NOMO-1 (cell line): ENCODE results near the gene CDS1.
"Not testable (repeated sequence)": the region's sequence is repeated elsewhere in the genome, so short reads cannot be mapped to it uniquely, and the experiment has no call there.

Experiments used
- DNase-seq, 2 experiments: peaks; one replicate each; lab custom pipeline; 2025; ENCODE audit not compliant: unreplicated experiment in 2 of 2; lab: John Stamatoyannopoulos, UW

The CDS1 gene

GRCh38 chr4:84669201-84669600 is 86.3 kb downstream of the CDS1 start:
- DNase-seq = no peak

DNA sequence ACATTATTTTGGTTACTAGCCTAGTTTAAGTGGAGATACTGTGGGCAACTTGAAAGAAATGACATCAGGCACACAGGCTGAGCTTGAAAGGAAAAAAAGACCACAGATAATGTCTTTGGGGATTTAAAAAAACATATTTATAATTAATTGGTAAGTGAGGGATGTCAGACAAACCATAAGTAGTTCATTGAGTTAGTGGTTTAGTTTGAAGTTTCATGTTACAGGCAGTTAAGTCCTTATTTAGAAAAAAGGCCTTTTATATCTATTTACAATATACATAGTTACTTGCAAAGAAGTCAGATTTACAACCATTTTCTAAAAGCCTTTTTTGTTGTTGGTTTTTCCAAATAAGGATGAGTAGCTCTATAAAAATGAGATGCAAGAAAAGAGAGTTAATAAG is 89.2 kb downstream of the CDS1 start:
- DNase-seq = no peak

- DNase-seq = no peak
Measured at GRCh38 chr4:84673475-84674240, 90.7 kb downstream of the CDS1 start.

DNA sequence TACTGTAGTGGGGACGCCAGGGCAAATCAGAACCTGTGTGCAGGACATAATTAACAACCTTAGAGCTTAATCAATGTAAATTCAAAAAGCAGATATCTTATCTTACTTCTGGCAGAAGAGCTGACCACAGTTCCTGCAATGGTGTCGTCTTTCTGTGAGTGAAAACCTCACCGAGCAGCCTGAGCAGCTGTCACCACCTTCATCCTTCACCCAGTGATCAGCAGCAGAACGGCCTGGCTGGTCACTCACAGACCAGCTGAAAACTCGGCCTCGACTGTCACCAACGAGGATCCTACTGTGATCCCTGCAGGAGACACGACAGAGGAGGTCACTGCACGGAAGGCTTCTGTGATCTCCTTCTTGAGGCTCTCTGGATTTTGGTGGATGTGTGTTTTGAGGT is 94.2 kb downstream of the CDS1 start:
- no peak for DNase-seq

DNA sequence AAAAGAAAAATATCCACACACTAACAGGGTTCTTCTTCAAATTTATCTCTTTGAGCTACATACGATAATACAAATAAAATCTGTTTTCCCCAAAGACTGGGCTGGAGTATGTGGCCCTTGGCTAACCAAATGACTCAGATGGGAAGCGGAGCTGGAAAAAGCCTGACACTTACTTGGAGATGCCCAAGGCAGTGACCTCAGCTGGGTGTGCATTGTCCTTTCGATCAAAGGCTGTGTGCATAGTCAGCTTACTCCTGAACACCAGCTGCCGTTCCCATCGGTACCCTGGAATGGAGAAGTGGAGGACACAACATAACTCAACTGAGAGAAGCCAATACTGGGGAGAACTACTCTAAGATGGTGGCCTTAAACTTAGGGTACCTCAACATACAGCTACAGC is 95.1 kb downstream of the CDS1 start:
- DNase-seq = no peak

DNA sequence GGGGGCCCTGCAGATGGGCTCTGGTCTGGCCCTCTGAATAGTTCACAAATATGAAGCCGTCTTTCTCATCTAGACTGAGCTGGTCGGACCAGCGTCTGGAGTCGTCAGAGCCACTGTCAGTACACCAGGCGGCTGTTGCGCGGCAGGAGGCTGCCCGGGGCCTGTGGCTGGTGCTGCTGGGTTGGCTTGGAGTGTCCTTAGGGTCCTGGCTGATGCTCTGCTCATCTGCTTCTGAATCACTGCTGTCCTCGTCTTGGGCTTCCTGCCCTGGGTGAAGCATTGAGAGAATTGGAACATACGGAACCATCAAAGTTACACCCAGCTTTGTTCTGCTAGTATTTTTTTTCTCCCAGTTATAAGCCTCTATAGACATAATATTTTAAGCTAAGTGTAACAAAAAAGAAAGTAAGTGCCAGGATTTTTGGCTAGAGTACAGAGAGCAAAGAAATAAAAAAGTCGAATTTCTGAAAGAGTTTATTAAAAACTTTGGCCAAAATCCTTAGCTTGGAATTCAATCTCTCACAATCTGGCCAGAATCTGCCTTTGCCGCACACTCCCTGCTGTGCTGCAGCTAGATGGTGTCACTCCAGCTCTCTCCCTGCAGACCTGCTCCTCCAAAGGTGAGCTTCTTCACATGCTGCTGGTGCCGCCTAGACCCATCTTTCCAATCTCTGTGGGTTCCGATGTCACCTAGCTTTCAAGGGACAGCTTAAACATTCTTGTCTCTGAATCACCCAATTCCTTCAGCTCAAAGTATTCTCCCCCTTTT is 96.2 kb downstream of the CDS1 start:
- no peak for DNase-seq

DNA sequence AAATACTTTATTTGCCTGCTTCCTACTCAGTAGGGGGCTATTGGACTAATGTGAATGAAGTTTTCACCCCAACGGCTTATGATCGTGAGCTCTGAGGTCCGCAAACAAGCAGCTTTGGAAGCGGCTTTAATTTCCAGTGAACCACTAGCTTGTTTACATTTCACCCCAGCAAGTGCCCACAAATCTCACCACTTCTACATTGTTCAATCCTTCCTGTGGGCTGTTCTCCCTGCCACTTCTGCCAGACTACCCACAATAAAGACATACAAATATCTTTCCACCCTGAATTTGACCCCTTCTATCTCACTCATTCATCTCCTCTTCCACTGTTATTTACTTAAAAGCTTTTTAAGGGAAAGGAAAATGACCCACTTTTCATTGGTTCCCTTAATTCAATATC is 98.0 kb downstream of the CDS1 start:
- no peak for DNase-seq

GRCh38 chr4:84681486-84682274 is 98.8 kb downstream of the CDS1 start:
- peak in 1 of 2 experiments; percentile 26 for DNase-seq

- not testable (repeated sequence) for DNase-seq
Measured at GRCh38 chr4:84682661-84683060, 99.7 kb downstream of the CDS1 start.

- no peak for DNase-seq
Measured at GRCh38 chr4:84683064-84683850, 100.3 kb downstream of the CDS1 start.

DNA sequence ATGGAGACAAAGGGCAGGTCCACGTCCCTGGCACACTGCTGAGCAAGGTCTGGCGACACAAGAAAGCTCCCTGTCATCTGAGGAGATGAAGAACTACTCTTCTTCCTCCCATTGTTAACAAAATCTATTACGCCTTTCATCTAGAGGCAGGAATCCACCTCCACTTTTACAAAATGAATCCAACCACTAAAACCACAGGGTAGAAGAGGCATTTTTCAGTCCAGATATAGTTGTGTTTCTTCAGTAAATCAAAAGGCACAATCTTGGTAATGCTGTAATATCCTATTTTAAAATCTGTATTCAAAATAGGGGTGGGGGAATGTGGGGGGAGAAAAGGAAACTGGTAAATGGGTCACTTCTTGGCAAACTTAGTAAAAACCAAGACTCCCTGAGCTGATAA is 101.4 kb downstream of the CDS1 start:
- DNase-seq = no peak

DNA sequence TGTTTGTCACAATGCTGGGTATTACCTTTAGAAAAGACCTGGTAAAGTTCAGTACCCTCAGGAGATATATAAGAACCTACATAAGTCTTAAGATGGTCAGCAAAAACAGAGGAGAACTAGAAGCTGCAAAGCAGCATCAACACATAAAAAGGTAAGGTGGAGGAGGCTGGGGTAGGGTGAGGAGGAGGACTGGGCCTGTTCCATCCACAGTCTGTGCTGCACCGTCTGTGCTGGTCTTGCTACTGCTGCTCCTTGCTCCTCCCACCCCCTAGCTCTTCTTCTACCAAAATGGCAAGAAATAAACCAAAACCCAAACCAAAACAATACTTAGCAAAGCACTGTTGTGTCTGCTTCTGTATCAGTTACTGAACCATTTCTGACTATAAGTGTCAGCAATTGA is 102.2 kb downstream of the CDS1 start:
- no peak for DNase-seq

DNA sequence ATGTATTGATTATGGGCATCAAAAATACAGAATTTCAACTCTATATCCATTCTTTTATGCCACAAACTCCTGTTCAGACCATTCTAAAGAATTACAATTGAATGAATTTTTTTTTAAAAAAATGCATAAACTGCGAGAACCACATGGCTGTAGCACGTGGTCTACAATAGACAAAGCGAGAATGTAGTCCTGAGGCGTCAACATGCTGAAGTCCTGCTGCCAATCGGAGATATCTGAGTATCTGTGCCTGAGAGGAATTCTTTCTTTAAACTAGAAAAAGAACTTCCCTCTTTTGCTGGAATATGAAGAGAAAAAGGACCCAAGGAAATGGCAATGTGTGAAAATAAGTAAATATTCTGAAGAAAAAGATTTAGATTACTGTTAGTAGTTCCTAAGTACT is 105.7 kb downstream of the CDS1 start:
- DNase-seq = no peak

- DNase-seq = no peak
Measured at GRCh38 chr4:84689197-84689596, 106.3 kb downstream of the CDS1 start.

GRCh38 chr4:84690481-84690880 is 107.6 kb downstream of the CDS1 start:
- DNase-seq = peak in 1 of 2 experiments; percentile 8

DNA sequence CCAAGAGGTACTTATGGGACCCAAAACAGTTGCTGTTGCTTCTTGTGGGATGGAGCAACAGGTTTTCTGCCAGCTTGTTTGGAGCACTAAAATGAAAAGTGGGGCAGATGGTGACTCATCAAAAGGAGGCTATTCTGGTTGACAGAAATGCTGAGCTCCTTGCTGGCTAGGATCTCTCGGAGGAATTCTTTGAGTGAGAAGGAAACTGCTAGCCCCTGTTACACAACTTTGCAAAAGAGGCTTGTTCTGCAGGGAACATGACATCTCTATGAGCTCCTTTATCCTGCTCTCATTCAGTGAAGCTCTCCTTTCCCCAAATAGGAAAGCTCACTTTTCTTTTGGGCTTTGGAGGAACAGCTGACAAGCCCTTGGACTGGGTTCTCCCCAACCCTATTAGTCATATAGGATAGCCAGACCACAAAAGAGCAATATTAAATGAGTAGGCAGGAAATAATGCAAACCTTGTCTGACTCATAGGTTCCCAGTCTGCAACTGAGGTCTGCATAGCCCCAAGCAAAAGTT is 108.3 kb downstream of the CDS1 start:
- peak; percentile 59 to 77 for DNase-seq

DNA sequence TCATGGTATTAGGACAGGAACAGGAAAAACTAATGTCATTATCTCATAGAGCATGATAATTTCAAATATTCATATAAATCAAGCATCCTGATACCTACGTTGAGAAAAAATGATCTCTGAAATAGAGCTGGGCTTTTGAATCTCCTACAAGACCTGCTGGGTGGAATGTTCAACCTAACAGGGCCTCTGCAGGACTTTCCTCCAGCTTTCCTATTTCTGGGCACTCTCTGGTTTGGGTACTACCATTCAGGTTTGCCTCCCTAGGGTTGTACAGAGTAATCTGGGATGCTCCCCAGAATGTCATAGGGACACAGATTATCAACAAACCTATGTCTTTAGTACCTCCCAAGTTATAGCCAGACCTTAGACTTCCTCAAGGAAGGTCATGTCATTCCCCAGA is 108.9 kb downstream of the CDS1 start:
- DNase-seq = no peak

DNA sequence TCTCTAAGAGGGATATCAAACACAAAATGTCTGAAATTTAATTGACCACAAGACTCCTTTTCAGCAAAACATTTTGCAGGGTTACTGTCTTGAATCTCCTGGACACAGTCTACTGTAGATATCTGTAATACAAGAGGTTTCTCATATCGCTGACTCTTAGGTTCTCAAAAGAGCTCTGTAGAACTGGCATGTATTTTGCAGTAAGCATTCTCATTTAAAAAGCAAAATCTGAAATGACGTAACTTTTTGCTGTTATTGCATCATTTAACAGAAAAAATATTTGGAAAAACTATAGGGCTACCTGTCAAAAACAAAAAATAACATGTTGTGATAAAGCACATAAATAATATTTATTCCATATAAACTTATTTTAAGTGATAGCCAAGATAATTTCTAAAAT is 114.2 kb downstream of the CDS1 start:
- DNase-seq = no peak

- no peak for DNase-seq
Measured at GRCh38 chr4:84697615-84698201, 114.8 kb downstream of the CDS1 start.
